Calu3 (cell line): ENCODE measurements around the gene SPOCK2. TPM values are rescaled to one million over a fixed set of nuclear protein-coding genes. Genes with fewer than 3 reads are reported as not detected.
A peak's percentile ranks its signal among the peaks of the same experiment; 100 is the strongest.

ENCODE experiments used
- BruUV-seq: library from RNA; stranded (reverse); fragments of 400-500 nt; replicated peaks from 2 replicates; lab custom pipeline; 2021; lab: Mats Ljungman, UMichigan
- CTCF ChIA-PET: fragments of 300-600 bp; sonication (Branson Sonifier 250); formaldehyde crosslinking; loops from one replicate; lab custom pipeline; 2022; ENCODE audit warnings: antibody characterized with exemption; lab: Charles Lee
- DNase-seq: peaks from one replicate; pipeline ENCODE4 v3.0.0; 2022
- H3K27ac Mint-ChIP-seq: one replicate; pipeline ENCODE4 v1.8.0; 2022; ENCODE audit warnings: mixed read lengths; ENCODE audit not compliant: unreplicated experiment
- H3K27me3 Mint-ChIP-seq: one replicate; pipeline ENCODE4 v1.8.0; 2022; ENCODE audit warnings: mixed read lengths; ENCODE audit not compliant: unreplicated experiment
- H3K36me3 Mint-ChIP-seq: one replicate; pipeline ENCODE4 v1.8.0; 2022; ENCODE audit warnings: mild to moderate bottlenecking, moderate library complexity, mixed read lengths; ENCODE audit not compliant: insufficient read depth, unreplicated experiment
- H3K4me1 Mint-ChIP-seq: one replicate; pipeline ENCODE4 v1.8.0; 2022; ENCODE audit warnings: mild to moderate bottlenecking, low read depth, mixed read lengths; ENCODE audit not compliant: unreplicated experiment
- H3K4me3 Mint-ChIP-seq: one replicate; pipeline ENCODE4 v1.8.0; 2022; ENCODE audit warnings: mild to moderate bottlenecking, low read depth, moderate library complexity, mixed read lengths; ENCODE audit not compliant: unreplicated experiment
- H3K9me3 Mint-ChIP-seq: one replicate; pipeline ENCODE4 v1.8.0; 2022; ENCODE audit warnings: low read depth, mixed read lengths; ENCODE audit not compliant: unreplicated experiment
- CTCF ChIP-seq: fragments of 200-600 bp; IDR thresholded peaks from one replicate; pipeline ENCODE4 v1.8.0; 2022; ENCODE audit warnings: antibody characterized with exemption; ENCODE audit not compliant: unreplicated experiment
- intact Hi-C: fragments of 100-400 bp; cut with micrococcal nuclease; formaldehyde crosslinking; loops from one replicate; pipeline ENCODE4 v1.10.0; 2022; ENCODE audit not compliant: unreplicated experiment
- total RNA-seq: library from RNA; stranded (reverse); gene quantifications from 2 replicates; pipeline ENCODE4 v1.2.3, GENCODE V29; 2022

Gene SPOCK2
- total RNA-seq, 1 experiment from 2014 or later, result 162 TPM

DNA sequence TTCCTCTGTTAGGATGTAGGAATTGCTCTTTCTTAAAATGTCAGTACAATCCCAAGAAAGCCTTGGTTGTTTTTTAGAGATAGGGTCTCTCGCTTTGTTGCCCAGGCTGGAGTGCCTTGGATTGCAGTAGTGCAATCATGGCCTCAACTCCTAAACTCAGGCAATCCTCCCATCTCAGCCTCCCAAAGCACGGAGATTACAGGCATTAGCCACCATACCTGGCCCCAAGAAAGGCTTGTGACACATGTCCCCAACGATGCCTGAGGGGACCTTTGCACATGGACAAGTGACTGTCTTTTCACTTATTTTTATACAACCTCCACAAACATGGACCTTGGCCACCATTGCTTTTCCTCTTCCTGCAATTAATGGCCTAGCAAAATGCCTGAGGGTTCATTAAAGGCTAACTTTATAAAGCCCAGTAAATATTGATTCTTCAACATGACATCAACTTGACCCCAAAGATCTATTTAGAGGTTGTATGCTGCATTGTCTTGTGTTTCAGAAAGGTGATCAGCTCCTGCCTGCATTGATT lies 10.0 kb upstream of the SPOCK2 start:
- CTCF ChIA-PET, result interaction anchor here (1.0 to 1.9 kb wide), 7 partner anchors 9 to 234 kb away, joined by 3 to 8 read pairs (median 4); no protein-coding TSS in a partner anchor
- intact Hi-C loops, result loop anchor here (1.0 to 10.0 kb wide), 4 partner anchors 16 to 236 kb away; no protein-coding TSS in a partner anchor
- peak overlapping the region; percentile 97 for H3K27ac Mint-ChIP-seq

DNA sequence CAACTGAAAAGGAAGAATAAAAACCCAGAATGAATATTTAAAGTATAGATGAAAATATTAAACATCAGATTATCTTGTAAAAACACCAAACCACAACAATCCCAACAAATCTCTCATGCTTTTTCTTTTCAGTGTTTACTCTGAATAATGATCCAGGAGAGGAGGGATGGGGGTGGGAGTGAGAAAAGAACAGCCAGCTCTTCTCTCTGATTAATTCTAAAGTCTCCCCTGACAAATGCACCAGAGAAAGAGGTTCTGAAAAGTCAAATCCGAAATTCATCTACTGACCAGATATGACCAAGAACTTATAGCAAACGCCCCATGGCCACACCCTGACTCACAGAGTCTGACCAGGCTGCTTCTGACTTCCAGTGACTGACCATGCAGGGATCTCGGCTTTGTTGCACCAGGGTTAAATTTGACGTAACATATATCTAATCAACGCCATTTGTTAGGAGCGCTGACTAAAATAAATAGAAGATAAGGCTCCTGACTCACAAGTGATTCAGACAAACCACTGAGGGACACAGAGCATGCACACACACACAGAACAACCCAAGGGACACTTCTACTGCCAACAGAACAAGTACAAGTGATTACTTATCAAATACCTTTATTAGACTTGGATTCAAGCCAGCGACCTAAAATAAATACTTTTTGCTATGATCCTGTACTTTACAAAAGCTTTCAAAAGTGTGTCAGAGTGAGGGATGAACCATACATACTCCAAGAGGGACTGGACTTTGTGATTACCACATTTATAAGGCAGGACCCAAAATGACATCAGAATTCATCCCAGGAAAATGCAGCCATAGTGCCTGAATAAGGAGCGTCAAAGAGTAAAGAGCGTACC lies 9.3 kb upstream of the SPOCK2 start:
- no TSS peak for BruUV-seq
- CTCF ChIA-PET, result interaction anchor here (1.1 to 1.7 kb wide), 5 partner anchors 12 to 121 kb away, joined by 3 to 8 read pairs (median 4); no protein-coding TSS in a partner anchor
- DNase-seq, result peak; percentile 81
- peak overlapping the region; percentile 97 for H3K27ac Mint-ChIP-seq
- peaks cover 65% of the 10 kb centered on the region for H3K4me1 Mint-ChIP-seq
- intact Hi-C loops, result loop anchor here (1.0 to 10.0 kb wide), 5 partner anchors 15 to 237 kb away; no protein-coding TSS in a partner anchor
- H3K36me3 Mint-ChIP-seq, result peaks cover 31% of the 10 kb centered on the region
- peak overlapping the region; percentile 44 for H3K4me3 Mint-ChIP-seq
- H3K27me3 Mint-ChIP-seq, result no peaks in the 10 kb centered on the region
- TF ChIP-seq CTCF, result no peak
- no peaks in the 10 kb centered on the region for H3K9me3 Mint-ChIP-seq

More for the DNA sequence above, 10.0 kb upstream of the SPOCK2 start:
- H3K36me3 Mint-ChIP-seq, result peaks cover 31% of the 10 kb centered on the region
- no peaks in the 10 kb centered on the region for H3K27me3 Mint-ChIP-seq
- H3K9me3 Mint-ChIP-seq, result no peaks in the 10 kb centered on the region
- no TSS peak for BruUV-seq
- peak; percentile 76 for DNase-seq
- TF ChIP-seq CTCF, result no peak
- H3K4me3 Mint-ChIP-seq, result peak overlapping the region; percentile 44
- H3K4me1 Mint-ChIP-seq, result peaks cover 65% of the 10 kb centered on the region

DNA sequence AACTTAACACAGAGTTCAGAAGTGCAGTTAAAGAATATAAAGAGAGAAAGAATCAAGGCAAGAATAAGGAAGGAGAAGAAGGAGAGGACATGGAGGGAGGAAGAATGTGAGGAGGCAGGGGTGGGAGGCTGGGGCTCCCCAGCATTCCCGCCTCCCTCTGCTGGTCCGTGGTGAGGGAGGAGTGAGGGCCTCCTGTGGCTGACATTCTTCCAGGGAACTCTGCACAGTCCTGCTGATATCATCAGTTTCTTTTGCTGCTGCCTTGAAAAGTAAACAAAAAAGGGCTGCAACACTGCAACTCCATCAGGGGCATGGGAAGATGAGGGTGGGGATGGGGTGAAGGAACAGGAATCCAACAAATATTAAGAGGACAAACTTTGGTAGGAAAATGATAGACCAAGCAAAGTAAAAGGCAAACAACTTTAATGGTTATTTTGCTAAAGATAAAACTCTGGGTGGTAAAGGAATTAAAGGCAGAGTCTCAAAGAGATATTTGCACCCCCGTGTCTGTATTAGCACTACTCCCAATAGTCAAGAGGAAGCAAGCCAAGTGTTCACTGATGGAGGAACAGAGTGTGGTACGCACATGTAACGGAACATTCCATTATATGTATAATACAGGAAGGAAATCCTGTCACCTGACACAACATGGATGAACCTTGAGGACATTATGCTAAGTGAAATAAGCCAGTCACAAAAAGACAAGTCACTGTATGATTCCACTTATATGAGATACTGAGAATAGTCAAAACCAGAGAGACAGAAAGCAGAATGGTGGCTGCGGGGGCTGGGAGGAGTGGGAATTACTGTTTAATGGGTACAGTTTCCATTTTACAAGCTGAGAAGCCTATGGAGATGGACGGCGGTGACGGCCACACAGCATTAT lies 8.0 kb upstream of the SPOCK2 start:
- no peaks in the 10 kb centered on the region for H3K27me3 Mint-ChIP-seq
- DNase-seq, result peak; percentile 35
- CTCF ChIA-PET, result interaction anchor here (0.6 to 0.7 kb wide), 2 partner anchors 28 to 544 kb away, joined by 5 to 7 read pairs; no protein-coding TSS in a partner anchor
- H3K36me3 Mint-ChIP-seq, result peaks cover 31% of the 10 kb centered on the region
- peaks cover 59% of the 10 kb centered on the region for H3K4me1 Mint-ChIP-seq
- intact Hi-C loops, result loop anchor here (2.0 to 10.0 kb wide), 3 partner anchors 49 to 238 kb away; no protein-coding TSS in a partner anchor
- peak overlapping the region; percentile 3 for H3K4me3 Mint-ChIP-seq
- no peaks in the 10 kb centered on the region for H3K9me3 Mint-ChIP-seq
- BruUV-seq, result no TSS peak
- no peak for TF ChIP-seq CTCF
- H3K27ac Mint-ChIP-seq, result peak overlapping the region; percentile 97

GRCh38 chr10:72095195-72095594 lies 6.8 kb upstream of the SPOCK2 start:
- no peaks in the 10 kb centered on the region for H3K9me3 Mint-ChIP-seq
- H3K36me3 Mint-ChIP-seq, result peaks cover 33% of the 10 kb centered on the region
- intact Hi-C loops, result loop anchor here (5.0 to 10.0 kb wide), 2 partner anchors 48 to 240 kb away; no protein-coding TSS in a partner anchor
- no peaks in the 10 kb centered on the region for H3K27me3 Mint-ChIP-seq
- BruUV-seq, result no TSS peak
- H3K27ac Mint-ChIP-seq, result no peak overlapping the region
- no peak for DNase-seq
- H3K4me1 Mint-ChIP-seq, result peaks cover 52% of the 10 kb centered on the region
- CTCF ChIA-PET, result interaction anchor here (0.7 kb wide), 1 partner anchor 161 kb away, joined by 3 read pairs; no protein-coding TSS in a partner anchor
- TF ChIP-seq CTCF, result no peak
- H3K4me3 Mint-ChIP-seq, result no peak overlapping the region
